Left forelimb (tissue), 1 donor: ENCODE measurements around the gene SLC22A16.
"Not testable (repeated sequence)": the region's sequence is repeated elsewhere in the genome, so short reads cannot be mapped to it uniquely, and the experiment has no call there.

Source experiments
- DNase-seq: peaks from one replicate; pipeline ENCODE4 v3.0.0-alpha.2; 2018; ENCODE audit warnings: low spot score

The SLC22A16 gene

GRCh38 chr6:110476046-110476849 is at the start of gene SLC22A16:
TSS of gene SLC22A16 (minus strand) at chr6:110476613. CDS start at chr6:110476574, 39 bp downstream.
- DNase-seq = no peak

DNA sequence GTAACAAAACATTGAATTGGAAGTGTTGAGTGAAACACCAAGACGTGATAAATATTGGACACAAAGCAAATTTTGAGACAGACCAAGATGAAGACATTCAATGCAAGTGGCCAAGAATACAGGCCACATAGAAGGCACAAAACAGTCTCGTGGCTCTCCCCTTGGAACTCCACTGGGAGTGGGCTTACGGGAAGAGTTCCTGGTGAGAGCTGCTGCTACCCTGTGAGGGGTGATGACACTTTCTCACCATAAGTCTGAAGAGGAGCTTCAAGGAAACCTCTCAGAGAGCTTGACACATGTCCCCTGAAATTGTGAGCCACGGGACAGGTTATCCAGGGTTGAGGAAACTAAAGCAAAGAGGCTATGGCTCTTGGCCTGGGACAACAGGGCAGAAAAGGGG is 48.6 kb upstream of the SLC22A16 start:
- DNase-seq = no peak

- no peak for DNase-seq
Observed at GRCh38 chr6:110524305-110524704, 47.9 kb upstream of the SLC22A16 start.

DNA sequence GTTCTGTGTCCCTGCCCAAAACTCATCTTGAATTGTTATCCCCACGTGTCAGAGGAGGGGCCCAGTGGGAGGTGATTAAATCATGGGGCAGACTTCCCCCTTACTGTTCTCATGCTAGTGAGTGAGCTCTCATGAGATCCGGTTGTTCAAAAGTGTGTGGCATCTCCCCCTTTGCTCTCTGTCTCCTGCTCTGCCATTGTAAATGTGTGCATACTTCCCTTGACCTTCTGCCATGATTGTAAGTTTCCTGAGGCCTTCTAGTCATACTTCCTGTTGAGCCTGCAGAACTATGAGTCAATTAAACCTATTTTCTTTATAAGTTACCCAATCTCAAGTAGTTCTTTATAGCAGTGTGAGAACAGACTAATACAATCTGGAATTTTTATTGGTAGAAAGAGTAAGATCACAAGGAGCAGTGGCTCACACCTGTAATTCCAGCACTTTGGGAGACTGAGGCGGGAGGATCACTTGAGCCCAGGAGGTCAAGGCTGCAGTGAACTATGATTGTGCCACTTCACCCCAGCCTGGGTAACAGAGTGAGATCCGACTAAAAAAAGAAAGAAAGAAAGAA is 47.1 kb upstream of the SLC22A16 start:
- no peak for DNase-seq

GRCh38 chr6:110522427-110522826 is 46.0 kb upstream of the SLC22A16 start:
- DNase-seq = no peak

- DNase-seq = no peak
Observed at GRCh38 chr6:110520992-110521543, 44.7 kb upstream of the SLC22A16 start.

- no peak for DNase-seq
Observed at GRCh38 chr6:110520209-110520965, 44.0 kb upstream of the SLC22A16 start.

- no peak for DNase-seq
Observed at GRCh38 chr6:110517601-110518281, 41.3 kb upstream of the SLC22A16 start.

DNA sequence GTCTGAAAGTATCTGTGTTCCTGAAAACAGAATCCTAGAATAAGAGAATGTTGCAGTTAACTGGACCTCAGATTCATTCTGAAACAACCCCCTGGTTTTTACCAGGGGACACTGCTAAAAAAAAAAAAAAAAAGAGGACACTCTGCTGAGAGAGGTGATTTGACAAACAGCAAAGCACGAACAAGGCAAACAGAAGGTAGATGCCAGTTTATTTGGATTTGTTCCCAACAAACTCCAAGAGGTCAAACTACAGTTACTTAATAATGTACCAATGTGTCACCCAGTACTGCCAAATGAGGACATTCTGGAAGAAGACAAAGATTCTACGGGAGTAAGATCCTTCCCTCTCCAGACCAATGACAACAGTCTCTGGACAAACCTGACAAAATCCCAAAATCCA is 40.6 kb upstream of the SLC22A16 start:
- DNase-seq = no peak

GRCh38 chr6:110514818-110515217 is 38.4 kb upstream of the SLC22A16 start:
- no peak for DNase-seq

DNA sequence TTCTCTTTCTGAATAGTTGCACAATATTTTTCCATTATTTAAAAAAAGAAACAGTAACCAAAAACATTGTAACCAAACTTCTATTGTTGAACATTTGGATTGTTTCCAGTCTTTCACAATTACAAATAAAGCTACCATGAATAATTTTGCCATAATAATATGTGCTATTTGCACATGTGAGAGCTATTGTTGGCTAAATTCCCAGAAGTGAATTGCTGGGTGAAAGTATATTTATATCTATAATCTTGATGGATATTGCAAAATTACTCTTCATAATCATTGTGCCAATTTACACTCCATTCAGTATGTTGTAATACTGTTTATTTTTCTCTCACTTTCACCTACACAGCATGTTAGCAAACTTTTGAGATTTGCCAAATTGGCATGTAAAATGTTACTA is 36.6 kb upstream of the SLC22A16 start:
- DNase-seq = no peak

- not testable (repeated sequence) for DNase-seq
Observed at GRCh38 chr6:110512549-110512948, 36.1 kb upstream of the SLC22A16 start.

DNA sequence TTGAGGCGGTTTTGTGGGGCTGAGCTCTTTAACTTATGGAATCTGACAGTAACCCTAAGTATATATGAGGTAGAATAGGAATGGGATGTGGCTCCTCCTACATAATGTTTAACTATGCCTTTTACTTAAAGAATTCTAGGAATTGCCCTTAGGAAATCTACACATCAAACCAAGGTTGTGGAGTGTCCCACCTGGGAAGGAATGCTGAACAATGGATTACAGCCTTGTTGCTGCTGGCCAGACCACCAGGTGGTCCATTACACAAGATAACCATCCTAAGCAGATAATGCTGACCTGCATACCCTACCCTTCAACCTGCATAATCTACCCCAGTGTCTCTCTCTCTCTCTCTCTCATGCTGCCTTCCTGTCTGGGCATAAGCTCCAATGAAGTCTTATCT is 35.0 kb upstream of the SLC22A16 start:
- no peak for DNase-seq

DNA sequence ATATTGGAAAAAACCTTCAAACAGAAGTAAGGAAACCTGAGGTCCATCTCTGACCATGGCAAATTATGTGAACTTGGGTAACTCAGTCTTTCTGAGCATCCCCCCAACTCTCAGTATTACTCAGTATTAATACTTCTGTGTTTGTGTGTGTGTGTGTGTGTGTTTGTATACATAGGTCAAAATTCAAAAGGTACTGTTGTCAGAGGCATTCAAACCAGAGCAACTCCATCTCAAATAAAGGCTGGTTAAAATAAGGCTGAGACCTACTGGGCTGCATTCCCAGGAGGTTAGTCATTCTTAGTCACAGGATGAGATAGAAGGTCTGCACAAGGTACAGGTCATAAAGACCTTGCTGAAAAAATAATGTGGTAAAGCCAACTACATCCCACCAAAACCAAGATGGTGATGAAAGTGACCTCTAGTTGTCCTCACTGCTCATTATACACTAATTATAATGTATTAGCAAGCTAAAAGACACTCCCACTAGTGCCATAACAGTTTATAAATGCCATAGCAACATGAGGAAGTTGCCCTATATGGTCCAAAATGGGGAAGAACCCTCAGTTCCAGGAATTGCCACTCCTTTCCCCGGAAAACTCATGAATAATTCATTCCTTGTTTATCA is 33.3 kb upstream of the SLC22A16 start:
- no peak for DNase-seq

DNA sequence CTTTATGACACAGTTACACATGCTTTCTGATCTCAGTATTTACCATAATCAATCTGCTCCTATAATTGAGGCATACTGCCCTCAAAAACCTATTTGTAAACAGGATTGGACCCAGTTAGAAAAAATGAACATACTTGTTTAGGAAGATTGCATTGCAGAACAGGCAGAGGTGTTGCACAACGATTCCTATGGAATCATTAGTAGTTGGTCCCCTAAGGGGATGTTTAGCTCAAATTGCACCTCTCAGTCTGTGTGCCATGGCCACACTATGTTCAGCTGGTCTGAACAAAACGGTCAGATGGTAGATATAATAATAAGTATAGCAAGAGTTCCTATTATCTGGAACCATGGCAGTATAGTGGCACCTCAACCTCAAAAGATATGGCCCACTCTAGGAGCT is 28.5 kb upstream of the SLC22A16 start:
- not testable (repeated sequence) for DNase-seq

GRCh38 chr6:110495949-110496348 is 19.5 kb upstream of the SLC22A16 start:
- no peak for DNase-seq

DNA sequence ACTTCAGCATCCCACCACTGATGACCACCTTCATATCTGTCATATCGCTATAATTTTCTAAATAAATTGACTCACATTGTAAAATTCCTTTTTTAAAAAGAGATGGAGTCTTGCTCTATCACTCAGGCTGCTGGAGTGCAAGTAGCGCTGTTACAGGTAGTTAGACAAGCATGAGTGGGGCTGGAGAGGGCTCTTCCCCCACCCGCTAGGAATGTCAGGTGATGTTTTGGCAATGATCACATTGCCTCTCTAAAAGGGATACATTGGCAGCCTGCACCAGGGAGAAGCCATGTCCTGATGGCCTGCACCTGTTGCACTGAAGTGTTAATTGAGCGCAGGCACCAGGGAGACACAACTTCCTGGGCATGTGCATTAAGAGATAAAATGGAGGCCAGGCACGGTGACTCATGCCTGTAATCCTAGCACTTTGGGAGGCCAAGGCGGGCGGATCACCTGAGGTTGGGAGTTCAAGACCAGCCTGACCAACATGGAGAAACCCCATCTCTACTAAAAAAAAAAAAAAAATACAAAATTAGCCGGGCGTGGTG is 16.9 kb upstream of the SLC22A16 start:
- DNase-seq = no peak

DNA sequence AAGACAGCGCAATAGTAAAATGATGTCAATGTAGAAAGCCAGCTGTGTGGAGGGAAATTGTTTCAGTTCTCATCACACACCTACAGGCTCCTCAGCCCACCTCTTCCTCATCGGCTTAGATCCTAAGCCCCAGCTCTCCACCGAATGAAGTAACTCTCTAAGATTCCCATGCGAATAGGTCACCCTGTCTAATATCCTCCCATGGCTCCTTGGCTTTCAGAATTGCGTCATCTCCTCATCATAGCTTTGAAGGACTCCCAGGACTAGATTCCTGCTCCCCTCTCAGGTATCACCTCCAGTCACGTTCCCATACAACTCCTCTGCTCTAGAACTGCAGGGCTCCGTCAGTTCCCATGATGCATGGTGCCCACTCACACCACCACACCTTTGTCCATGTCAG is 16.2 kb upstream of the SLC22A16 start:
- no peak for DNase-seq

GRCh38 chr6:110491644-110492317 is 15.4 kb upstream of the SLC22A16 start:
- no peak for DNase-seq

DNA sequence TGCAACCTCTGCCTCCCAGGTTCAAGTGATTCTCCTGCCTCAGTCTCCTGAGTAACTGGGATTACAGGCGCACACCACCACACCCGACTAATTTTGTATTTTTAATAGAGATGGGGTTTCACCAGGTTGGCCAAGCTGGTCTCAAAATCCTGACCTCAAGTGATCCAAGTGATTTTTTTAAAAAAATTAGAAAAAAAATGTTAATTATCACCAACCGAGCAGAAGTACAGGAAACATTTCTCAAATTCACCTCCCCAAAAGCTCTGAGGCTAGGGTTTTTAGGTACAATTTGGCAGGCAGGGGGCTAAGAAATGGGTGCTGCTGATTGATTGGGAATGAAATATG is 14.9 kb upstream of the SLC22A16 start:
- DNase-seq = no peak

DNA sequence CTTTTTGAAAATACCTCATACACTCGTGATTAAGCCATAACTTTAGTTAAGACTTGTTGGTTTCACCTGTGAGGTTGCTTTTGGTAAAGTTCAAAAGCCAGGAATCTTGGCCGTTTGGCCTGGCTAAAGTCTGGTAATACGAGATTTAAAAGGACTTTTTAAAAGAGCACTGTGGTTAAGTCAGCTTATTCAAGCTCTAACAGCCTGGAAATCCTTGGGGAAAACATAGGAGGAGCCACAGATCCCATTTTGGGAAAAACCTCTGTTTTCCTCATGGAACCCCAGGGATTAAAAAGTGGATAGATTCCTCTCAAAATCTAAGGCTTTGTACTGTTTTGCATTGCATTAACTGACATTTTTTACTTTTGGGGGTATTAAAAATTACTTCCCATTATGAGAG is 13.7 kb upstream of the SLC22A16 start:
- no peak for DNase-seq
